ENCODE data around the gene PRRT1.

DNA sequence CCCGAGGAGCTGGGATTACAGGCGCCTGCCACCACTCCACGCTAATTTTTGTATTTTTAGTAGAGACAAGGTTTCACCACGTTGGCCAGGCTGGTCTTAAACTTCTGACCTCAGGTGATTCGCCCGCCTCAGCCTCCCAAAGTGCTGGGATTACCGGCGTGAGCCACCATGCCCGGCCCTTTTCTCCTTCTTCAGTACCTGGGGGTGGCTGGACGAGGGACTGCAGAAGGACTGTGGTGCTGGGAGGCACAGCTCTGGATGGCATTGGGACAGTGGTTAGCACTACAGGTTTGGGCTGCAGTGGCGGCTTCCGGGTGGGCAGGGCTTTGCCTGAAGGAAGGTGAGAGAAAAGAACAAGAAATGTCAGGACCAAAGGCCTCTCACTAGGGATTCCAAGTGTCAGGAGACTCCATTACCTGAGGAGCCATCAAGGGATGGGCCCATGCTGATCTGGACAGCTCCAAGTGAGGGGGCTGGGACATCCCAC lies 31.1 kb downstream of the PRRT1 start:
- TF ChIP-seq TAF1 (IDR thresholded peaks at IDR 0.05; ENCODE audit: borderline replicate concordance, insufficient read depth, low read length) (no peak), REST (IDR thresholded peaks at IDR 0.05; ENCODE audit: insufficient read depth in 1 of 2, low read depth in 2 of 2, low read length in 2 of 2) (no peak), POLR2AphosphoS5 (IDR thresholded peaks at IDR 0.05; ENCODE audit: low read depth, low read length) (no peak), SIN3A (IDR thresholded peaks at IDR 0.05; ENCODE audit: borderline replicate concordance, insufficient read depth, low read length) (no peak)
